ENCODE data around the gene ABCB7.
"Not testable (repeated sequence)": the region's sequence is repeated elsewhere in the genome, so short reads cannot be mapped to it uniquely, and the experiment has no call there.

Gene ABCB7

GRCh38 chrX:75086731-75087195, 69.3 kb downstream of the ABCB7 start:
- no peak for DNase-seq

- no peak for DNase-seq
Measured at GRCh38 chrX:75084757-75085156, 71.3 kb downstream of the ABCB7 start.

- peak; percentile 22 for DNase-seq
Measured at GRCh38 chrX:75076429-75076828, 79.7 kb downstream of the ABCB7 start.

- no peak for DNase-seq
Measured at GRCh38 chrX:75074475-75074874, 81.6 kb downstream of the ABCB7 start.

GRCh38 chrX:75071334-75071733, 84.7 kb downstream of the ABCB7 start:
- DNase-seq, result no peak

- no peak for DNase-seq
Measured at GRCh38 chrX:75067931-75068330, 88.2 kb downstream of the ABCB7 start.

- no peak for DNase-seq
Measured at GRCh38 chrX:75061701-75062100, 94.4 kb downstream of the ABCB7 start.

- no peak for DNase-seq
Measured at GRCh38 chrX:75051047-75051446, 105.0 kb downstream of the ABCB7 start.

DNA sequence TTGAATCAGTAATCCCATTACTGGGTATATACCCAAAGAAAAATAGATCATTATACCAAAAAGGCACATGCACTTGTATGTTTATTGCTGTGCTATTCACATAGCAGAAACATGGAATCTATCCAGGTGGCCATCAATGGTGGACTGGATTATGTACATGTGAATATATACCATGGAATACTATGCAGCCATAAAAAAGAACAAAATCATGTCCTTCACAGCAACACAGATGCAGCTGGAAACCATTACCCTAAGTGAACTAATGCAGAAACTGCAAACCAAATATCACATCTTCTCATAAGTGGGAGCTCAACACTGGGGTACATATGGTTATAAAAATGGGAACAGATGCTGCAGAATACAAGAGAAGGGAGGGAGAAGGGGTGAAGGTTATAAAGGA, 110.7 kb downstream of the ABCB7 start:
- DNase-seq, result no peak

GRCh38 chrX:75044142-75044541, 111.9 kb downstream of the ABCB7 start:
- not testable (repeated sequence) for DNase-seq

- DNase-seq, result peak; percentile 20
Measured at GRCh38 chrX:75038925-75039324, 117.2 kb downstream of the ABCB7 start.

All from NCI-H524 treated with DMSO at 0.1 percent for 48 hours (cell line).